ENCODE results near the gene ALDH9A1. TPM values are rescaled to one million over a fixed set of nuclear protein-coding genes. Genes with fewer than 3 reads are reported as not detected.
"Not testable (repeated sequence)": the region's sequence is repeated elsewhere in the genome, so short reads cannot be mapped to it uniquely, and the experiment has no call there.

The ALDH9A1 gene
- total RNA-seq, 4 donors from 2014 or later, result 46.4 to 91.5 (median 63.3) TPM

GRCh38 chr1:165703648-165704047 lies 5.3 kb upstream of the ALDH9A1 start:
- intact Hi-C loops (cut with DNase I; ENCODE audit: low total_unique reads), result no loop called here

GRCh38 chr1:165701922-165702321 lies 3.6 kb upstream of the ALDH9A1 start:
- H3K27ac ChIP-seq; DNase-seq; H3K4me3 ChIP-seq; intact Hi-C loops (cut with DNase I; ENCODE audit: low total_unique reads); ATAC-seq; H3K9me3 ChIP-seq; H3K27me3 ChIP-seq; H3K36me3 ChIP-seq: not testable (repeated sequence)
- H3K4me1 ChIP-seq, result peaks cover 8 to 12% of the 10 kb centered on the region in 2 donors
- in situ Hi-C loops (cut with MboI; ENCODE audit: low sequenced_read_pairs in 4 of 4), result loop anchor here in 1 of 4 donors (10.0 kb wide), 1 partner anchor 97 kb away; no protein-coding TSS in a partner anchor

More at GRCh38 chr1:165703648-165704047, 5.3 kb upstream of the ALDH9A1 start:
- no peak for TF ChIP-seq CTCF (IDR thresholded peaks at IDR 0.05 in 4 of 5, conservative IDR thresholded peaks at IDR 0.05 in 1 of 5)
- no peak for TF ChIP-seq POLR2A (IDR thresholded peaks at IDR 0.05)
- H3K27me3 ChIP-seq, result peaks cover 0 to 2% (median 0%) of the 10 kb centered on the region in 3 donors
- no peak for DNase-seq
- peaks cover 0 to 3% of the 10 kb centered on the region in 2 donors for H3K4me1 ChIP-seq
- H3K36me3 ChIP-seq, result no peaks in the 10 kb centered on the region
- no peak overlapping the region for H3K27ac ChIP-seq
- no peak for ATAC-seq
- no peak overlapping the region for H3K4me3 ChIP-seq
- H3K9me3 ChIP-seq, result no peaks in the 10 kb centered on the region
- in situ Hi-C loops (cut with MboI; ENCODE audit: low sequenced_read_pairs in 4 of 4), result loop anchor here in 1 of 4 donors (10.0 kb wide), 1 partner anchor 99 kb away; no protein-coding TSS in a partner anchor

- Histone ChIP-seq H3K27me3 (no peaks in the 10 kb centered on the region), H3K9me3 (no peaks in the 10 kb centered on the region), H3K27ac (no peak overlapping the region), H3K4me1 (peaks cover 18 to 27% of the 10 kb centered on the region in 2 donors), H3K4me3 (no peak overlapping the region), H3K36me3 (no peaks in the 10 kb centered on the region)
- TF ChIP-seq POLR2A (IDR thresholded peaks at IDR 0.05) (no peak), CTCF (IDR thresholded peaks at IDR 0.05 in 4 of 5, conservative IDR thresholded peaks at IDR 0.05 in 1 of 5) (no peak)
- intact Hi-C loops (cut with DNase I; ENCODE audit: low total_unique reads) (loop anchor here (2.0 to 5.0 kb wide), 3 partner anchors 99 to 213 kb away; partner anchors contain the start of gene UCK2), in situ Hi-C loops (cut with MboI; ENCODE audit: low sequenced_read_pairs in 4 of 4) (loop anchor here in 1 of 4 donors (10.0 kb wide), 1 partner anchor 65 kb away; the partner anchor contains the start of gene MGST3)
- DNase-seq (no peak), ATAC-seq (no peak)
Measured at GRCh38 chr1:165699577-165699976, 1.2 kb upstream of the ALDH9A1 start.

GRCh38 chr1:165698761-165699052 lies 345 bp upstream of the ALDH9A1 start:
- ATAC-seq (peak in 1 of 2 donors; percentile 6), DNase-seq (no peak)
- H3K27ac ChIP-seq, result peak overlapping the region; percentile 97 to 98 (median 98)
- no peak for TF ChIP-seq CTCF (IDR thresholded peaks at IDR 0.05 in 4 of 5, conservative IDR thresholded peaks at IDR 0.05 in 1 of 5)
- TF ChIP-seq POLR2A (IDR thresholded peaks at IDR 0.05), result no peak
- no peaks in the 10 kb centered on the region for H3K9me3 ChIP-seq
- in situ Hi-C loops (cut with MboI; ENCODE audit: low sequenced_read_pairs in 4 of 4) (loop anchor here in 1 of 4 donors (10.0 kb wide), 1 partner anchor 64 kb away; the partner anchor contains the start of gene MGST3), intact Hi-C loops (cut with DNase I; ENCODE audit: low total_unique reads) (loop anchor here (1.0 to 5.0 kb wide), 4 partner anchors 67 to 214 kb away; partner anchors contain the start of genes MGST3 and UCK2)
- no peaks in the 10 kb centered on the region for H3K36me3 ChIP-seq
- peak overlapping the region; percentile 91 to 96 (median 94) for H3K4me3 ChIP-seq
- H3K27me3 ChIP-seq, result no peaks in the 10 kb centered on the region
- peaks cover 18 to 27% of the 10 kb centered on the region in 2 donors for H3K4me1 ChIP-seq

- Histone ChIP-seq H3K36me3 (no peaks in the 10 kb centered on the region), H3K27ac (peak overlapping the region; percentile 97 to 98 (median 98)), H3K4me3 (peak overlapping the region; percentile 91 to 96 (median 94)), H3K9me3 (no peaks in the 10 kb centered on the region), H3K4me1 (peaks cover 18 to 27% of the 10 kb centered on the region in 2 donors), H3K27me3 (no peaks in the 10 kb centered on the region)
- DNase-seq (no peak), ATAC-seq (no peak)
- in situ Hi-C loops (cut with MboI; ENCODE audit: low sequenced_read_pairs in 4 of 4) (loop anchor here in 1 of 4 donors (10.0 kb wide), 1 partner anchor 63 kb away; the partner anchor contains the start of gene MGST3), intact Hi-C loops (cut with DNase I; ENCODE audit: low total_unique reads) (loop anchor here (1.0 to 5.0 kb wide), 3 partner anchors 71 to 215 kb away; partner anchors contain the start of genes TMCO1 and UCK2)
- no peak for TF ChIP-seq POLR2A (IDR thresholded peaks at IDR 0.05)
- no peak for TF ChIP-seq CTCF (IDR thresholded peaks at IDR 0.05 in 4 of 5, conservative IDR thresholded peaks at IDR 0.05 in 1 of 5)
Measured at GRCh38 chr1:165697491-165697880, 876 bp downstream of the ALDH9A1 start.
